ENCODE measurements around the gene RTN4. TPM values are rescaled to one million over a fixed set of nuclear protein-coding genes. Genes with fewer than 3 reads are reported as not detected.

The RTN4 gene
- total and polyA plus RNA-seq, 2 of the 4 experiments (the other 2 are of a cell fraction) = 77.8 to 588 TPM

- no peak for TF ChIP-seq MAZ (IDR thresholded peaks at IDR 0.05; ENCODE audit: borderline replicate concordance, low read depth, low read length)
Observed at GRCh38 chr2:54975598-54976492, 74.4 kb downstream of the RTN4 start (continued).

- Histone ChIP-seq H3K56ac (ENCODE audit: extremely low read depth, insufficient read depth, low read length) (no peak overlapping the region), H4K8ac (ENCODE audit: low read depth in 2 of 2, low read length in 2 of 2) (no peak overlapping the region), H4K20me1 (ENCODE audit: insufficient read depth, low read length) (peaks cover 97% of the 10 kb centered on the region), H4K91ac (ENCODE audit: insufficient read depth, low read depth, low read length) (no peak overlapping the region), H2AFZ (replicated peaks; ENCODE audit: low read length, poor library complexity) (no peak overlapping the region), H2BK120ac (ENCODE audit: low read depth, low read length) (no peak overlapping the region), H3K36me3 (ENCODE audit: control insufficient read depth, insufficient read depth, low read length) (peaks cover 23% of the 10 kb centered on the region), H3K27me3 (ENCODE audit: control insufficient read depth, insufficient read depth, low read length) (no peaks in the 10 kb centered on the region), H3K18ac (ENCODE audit: low read depth, low read length) (no peak overlapping the region), H3K9me3 (ENCODE audit: control insufficient read depth, insufficient read depth, low read length) (no peaks in the 10 kb centered on the region), H3K4me2 (ENCODE audit: low read depth, low read length) (no peak overlapping the region), H2AK9ac (replicated peaks; ENCODE audit: low read depth, low read length, poor library complexity) (no peak overlapping the region), H3K14ac (replicated peaks; ENCODE audit: low read depth, low read length) (no peak overlapping the region), H2BK20ac (ENCODE audit: low read depth, low read length) (no peak overlapping the region), H4K5ac (ENCODE audit: low read depth, low read length) (no peak overlapping the region), H2BK5ac (ENCODE audit: low read depth, low read length, poor library complexity, severe bottlenecking) (no peak overlapping the region), H3K27ac (ENCODE audit: insufficient read depth, low read length) (no peak overlapping the region), H3K4ac (ENCODE audit: low read depth, low read length) (no peak overlapping the region), H3K4me3 (ENCODE audit: insufficient read depth, low read depth, low read length) (no peak overlapping the region), H3K9me1 (ENCODE audit: insufficient read depth, low read length) (peaks cover 19% of the 10 kb centered on the region), H3K9ac (ENCODE audit: low read depth, low read length) (no peak overlapping the region), H3K4me1 (ENCODE audit: control insufficient read depth, insufficient read depth, low read length) (peaks cover 16% of the 10 kb centered on the region), H3K23ac (ENCODE audit: low read depth, low read length) (no peak overlapping the region), H2AK5ac (ENCODE audit: low read depth, low read length) (no peak overlapping the region), H2BK15ac (ENCODE audit: low read depth, low read length) (no peak overlapping the region), H3K79me1 (ENCODE audit: low read depth in 1 of 2, low read length in 2 of 2) (peaks cover 21 to 73% of the 10 kb centered on the region in 2 experiments)
- ChIA-PET CTCF (no interaction called here), POLR2A (ENCODE audit: unreplicated experiment) (no interaction called here)
- DNase-seq = no peak
- ATAC-seq (ENCODE audit: low read depth) = no peak
- intact Hi-C loops (cut with micrococcal nuclease) (no loop called here), dilution Hi-C loops (cut with HindIII; ENCODE audit: low sequenced_read_pairs, unreplicated experiment) (no loop called here), in situ Hi-C loops (cut with MboI; ENCODE audit: low sequenced_read_pairs) (no loop called here)
- WGBS, 2 experiments (ENCODE audit: extremely low coverage in 2 of 2, insufficient read length in 1 of 2) = 100% methylated on average over 1 of the region's 2 CpGs; no CpG with 5 or more reads in 1 of the 2 experiments
- BruUV-seq (replicated peaks) = no TSS peak
- TF ChIP-seq USF2 (IDR thresholded peaks at IDR 0.05; ENCODE audit: low read depth, low read length) (no peak), BHLHE40 (IDR thresholded peaks at IDR 0.05; ENCODE audit: low read depth, low read length) (no peak), CHD1 (IDR thresholded peaks at IDR 0.05; ENCODE audit: low read depth, low read length) (no peak), MXI1 (IDR thresholded peaks at IDR 0.05; ENCODE audit: borderline replicate concordance, low read depth, low read length) (no peak), SMC3 (IDR thresholded peaks at IDR 0.05; ENCODE audit: low read depth, low read length) (no peak), ELK1 (IDR thresholded peaks at IDR 0.05; ENCODE audit: borderline replicate concordance, low read depth, low read length) (no peak), RCOR1 (IDR thresholded peaks at IDR 0.05; ENCODE audit: insufficient replicate concordance, low read length) (no peak), FOS (IDR thresholded peaks at IDR 0.05; ENCODE audit: low read depth, low read length) (no peak), MAFK (IDR thresholded peaks at IDR 0.05; ENCODE audit: low read depth, low read length) (no peak), RAD21 (IDR thresholded peaks at IDR 0.05; ENCODE audit: low read length) (no peak), NFE2L2 (IDR thresholded peaks at IDR 0.05; ENCODE audit: low read depth, low read length) (no peak), CEBPB (IDR thresholded peaks at IDR 0.05; ENCODE audit: low read depth, low read length) (no peak), MAZ (IDR thresholded peaks at IDR 0.05; ENCODE audit: borderline replicate concordance, low read depth, low read length) (no peak), RFX5 (IDR thresholded peaks at IDR 0.05; ENCODE audit: low read depth, low read length) (no peak), POLR2A (IDR thresholded peaks at IDR 0.05; ENCODE audit: low read depth, low read length) (no peak)
Observed at GRCh38 chr2:54975175-54975574, 75.1 kb downstream of the RTN4 start.
